Esophagus muscularis mucosa (tissue), 4 donors: Measurements from ENCODE around the gene ABHD12. TPM values are rescaled to one million over a fixed set of nuclear protein-coding genes. Genes with fewer than 3 reads are reported as not detected.

Experiments
- DNase-seq: peaks from one replicate; pipeline ENCODE4 v3.0.0-alpha.2; 2017; ENCODE audit errors: extremely low spot score
- H3K27ac ChIP-seq, 4 donors: fragments of 200-600 bp; sonication (generic); replicated peaks in 1 of 4; 1 replicate in 3 of 4; 2 replicates in 1 of 4; pipeline ENCODE4 v1.5.1; 2016 to 2019; ENCODE audit warnings: mild to moderate bottlenecking in 1 of 4
- H3K27me3 ChIP-seq, 4 donors: fragments of 200-600 bp; sonication (generic); one replicate each; pipeline versions ENCODE4 v1.5.1 to v1.6.0; 2016 to 2019
- H3K36me3 ChIP-seq, 4 donors: fragments of 200-600 bp; sonication (generic); one replicate each; pipeline ENCODE4 v1.5.1; 2016 to 2019
- H3K4me1 ChIP-seq, 4 donors: fragments of 200-600 bp; sonication (generic); one replicate each; pipeline ENCODE4 v1.5.1; 2016 to 2019
- H3K4me3 ChIP-seq, 4 donors: fragments of 200-600 bp; sonication (generic); 1 replicate in 2 of 4; 2 replicates in 2 of 4; pipeline ENCODE4 v1.5.1; 2016 to 2019; ENCODE audit warnings: mild to moderate bottlenecking in 4 of 4, moderate library complexity in 1 of 4
- H3K9me3 ChIP-seq, 4 donors: fragments of 200-600 bp; sonication (generic); 1 replicate in 3 of 4; 2 replicates in 1 of 4; pipeline ENCODE4 v1.5.1; 2016 to 2019
- CTCF ChIP-seq, 3 experiments: fragments of 200-600 bp in 2 of 3; fragments of 450-650 bp in 1 of 3; sonication (generic) in 2 of 3; IDR thresholded peaks; one replicate each; pipeline ENCODE4 v1.5.1; 2017 to 2019; ENCODE audit warnings: antibody characterized with exemption in 3 of 3, mild to moderate bottlenecking in 2 of 3, moderate library complexity in 1 of 3
- EP300 ChIP-seq: sonication (generic); formaldehyde crosslinking; IDR thresholded peaks from one replicate; pipeline ENCODE4 v1.6.1; 2017; ENCODE audit warnings: antibody characterized with exemption
- POLR2A ChIP-seq: fragments of 450-650 bp; IDR thresholded peaks from one replicate; pipeline ENCODE4 v1.6.1; 2017; ENCODE audit warnings: antibody characterized with exemption, moderate library complexity, mild to moderate bottlenecking, low read depth
- POLR2AphosphoS5 ChIP-seq, 2 donors: sonication (generic); formaldehyde crosslinking; IDR thresholded peaks; one replicate each; pipeline ENCODE4 v1.6.1; 2017; ENCODE audit warnings: antibody characterized with exemption in 2 of 2
- WGBS: methylation state at CpG from one replicate; pipeline ENCODE4 v1.1.5; 2018; 5-methylcytosine and 5-hydroxymethylcytosine counted together
- intact Hi-C: fragments of 100-400 bp; cut with DNase I; formaldehyde crosslinking; loops from one replicate; pipeline ENCODE4 v1.15.1; 2023
- total RNA-seq, 4 donors: library from RNA; depleted of rRNA; stranded (reverse); fragments of >200 nt; gene quantifications; one replicate each; pipeline versions ENCODE4 v1.1.0 to v1.2.1, GENCODE V29; 2016

ABHD12 gene
- total RNA-seq, 4 donors from 2014 or later: 27.0 to 41.6 (median 35.4) TPM

- Histone ChIP-seq H3K4me1 (peaks cover 0 to 4% (median 0%) of the 10 kb centered on the region in 4 donors), H3K27me3 (no peaks in the 10 kb centered on the region), H3K9me3 (peaks cover 0 to 13% (median 12%) of the 10 kb centered on the region in 4 donors), H3K4me3 (no peak overlapping the region), H3K27ac (no peak overlapping the region), H3K36me3 (no peaks in the 10 kb centered on the region)
- TF ChIP-seq CTCF (IDR thresholded peaks at IDR 0.05) (no peak), POLR2AphosphoS5 (IDR thresholded peaks at IDR 0.05) (no peak), EP300 (no peak), POLR2A (no peak)
- DNase-seq: no peak
- intact Hi-C loops: loop anchor here (5.0 kb wide), 3 partner anchors 86 to 331 kb away; no protein-coding TSS in a partner anchor
- WGBS: 64% methylated on average over 1 of the region's 1 CpG
Measured at GRCh38 chr20:25397821-25398220, 7.2 kb upstream of the ABHD12 start.

GRCh38 chr20:25397096-25397495 is 6.5 kb upstream of the ABHD12 start:
- no peak overlapping the region for H3K4me3 ChIP-seq
- TF ChIP-seq CTCF (IDR thresholded peaks at IDR 0.05) (no peak), EP300 (no peak), POLR2AphosphoS5 (IDR thresholded peaks at IDR 0.05) (no peak), POLR2A (no peak)
- WGBS: 89% methylated on average over 3 of the region's 6 CpGs
- no peaks in the 10 kb centered on the region for H3K27me3 ChIP-seq
- DNase-seq: no peak
- intact Hi-C loops: loop anchor here (5.0 kb wide), 3 partner anchors 85 to 330 kb away; no protein-coding TSS in a partner anchor
- H3K27ac ChIP-seq: no peak overlapping the region
- peaks cover 0 to 6% (median 5%) of the 10 kb centered on the region in 4 donors for H3K9me3 ChIP-seq
- no peaks in the 10 kb centered on the region for H3K36me3 ChIP-seq
- H3K4me1 ChIP-seq: peaks cover 0 to 4% (median 0%) of the 10 kb centered on the region in 4 donors

GRCh38 chr20:25394996-25395395 is 4.4 kb upstream of the ABHD12 start:
- H3K4me1 ChIP-seq: peaks cover 4 to 11% (median 8%) of the 10 kb centered on the region in 4 donors
- 92% methylated on average over 6 of the region's 6 CpGs for WGBS

GRCh38 chr20:25394276-25394675 is 3.6 kb upstream of the ABHD12 start:
- peaks cover 4 to 19% (median 15%) of the 10 kb centered on the region in 4 donors for H3K4me1 ChIP-seq
- TF ChIP-seq POLR2AphosphoS5 (IDR thresholded peaks at IDR 0.05) (no peak), POLR2A (no peak), CTCF (IDR thresholded peaks at IDR 0.05) (no peak), EP300 (no peak)

More at GRCh38 chr20:25394996-25395395, 4.4 kb upstream of the ABHD12 start:
- Histone ChIP-seq H3K9me3 (no peaks in the 10 kb centered on the region), H3K27ac (no peak overlapping the region), H3K4me3 (no peak overlapping the region), H3K36me3 (no peaks in the 10 kb centered on the region), H3K27me3 (no peaks in the 10 kb centered on the region)
- no peak for TF ChIP-seq EP300
- TF ChIP-seq POLR2AphosphoS5 (IDR thresholded peaks at IDR 0.05): no peak
- no peak for TF ChIP-seq POLR2A
- no peak for TF ChIP-seq CTCF (IDR thresholded peaks at IDR 0.05)
- DNase-seq: no peak
- intact Hi-C loops: loop anchor here (5.0 kb wide), 5 partner anchors 83 to 403 kb away; partner anchors contain the start of genes APMAP and ENTPD6

More at GRCh38 chr20:25394276-25394675, 3.6 kb upstream of the ABHD12 start:
- no peak for DNase-seq
- no peaks in the 10 kb centered on the region for H3K36me3 ChIP-seq
- no peak overlapping the region for H3K27ac ChIP-seq
- H3K9me3 ChIP-seq: no peaks in the 10 kb centered on the region
- WGBS: 72% methylated on average over 5 of the region's 5 CpGs
- intact Hi-C loops: loop anchor here (5.0 kb wide), 2 partner anchors 197 to 402 kb away; partner anchors contain the start of genes APMAP and ENTPD6
- no peak overlapping the region for H3K4me3 ChIP-seq
- H3K27me3 ChIP-seq: no peaks in the 10 kb centered on the region
